GM18517 (cell line): ENCODE data around the gene SERPINA12.
"Not testable (repeated sequence)": the region's sequence is repeated elsewhere in the genome, so short reads cannot be mapped to it uniquely, and the experiment has no call there.

Experiments used
- ATAC-seq: cut with Tn5 transposase; IDR thresholded peaks from one replicate; pipeline ENCODE4 v1.9.1; 2021; ENCODE audit warnings: mild to moderate bottlenecking, moderate library complexity; ENCODE audit not compliant: unreplicated experiment

The SERPINA12 gene

DNA sequence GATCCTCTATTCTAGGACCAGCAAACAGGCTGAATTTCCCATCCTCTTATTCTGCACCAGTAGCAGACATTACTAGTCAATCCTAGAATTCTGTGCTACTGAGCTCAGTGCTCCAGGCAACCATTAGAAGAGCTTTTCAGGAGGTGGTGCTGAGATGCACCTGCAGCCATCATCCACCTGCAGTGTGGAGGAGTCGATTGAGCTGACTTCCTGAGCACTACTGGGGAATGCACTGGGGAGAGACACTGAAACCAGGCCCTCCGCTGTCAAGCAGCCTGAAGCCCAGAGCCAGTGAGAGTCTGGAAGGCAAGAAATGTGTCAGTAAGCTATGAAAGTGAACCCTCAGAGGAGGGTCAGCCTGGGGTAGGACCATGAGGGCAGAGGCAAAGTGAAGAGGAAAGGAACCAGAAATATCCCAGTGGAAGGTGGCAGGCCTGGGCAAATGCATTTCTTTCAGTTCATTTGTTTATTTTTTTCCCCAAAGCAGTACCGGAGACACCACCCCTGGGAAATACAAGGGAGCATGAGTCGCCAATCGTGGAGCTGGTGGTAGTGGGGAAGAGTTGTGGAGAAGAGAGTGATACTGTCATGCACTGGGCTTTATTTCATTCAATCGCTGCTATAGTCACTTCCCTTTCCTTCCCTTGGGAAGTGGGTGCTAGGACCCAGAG is 28.9 kb upstream of the SERPINA12 start:
- no peak for ATAC-seq

DNA sequence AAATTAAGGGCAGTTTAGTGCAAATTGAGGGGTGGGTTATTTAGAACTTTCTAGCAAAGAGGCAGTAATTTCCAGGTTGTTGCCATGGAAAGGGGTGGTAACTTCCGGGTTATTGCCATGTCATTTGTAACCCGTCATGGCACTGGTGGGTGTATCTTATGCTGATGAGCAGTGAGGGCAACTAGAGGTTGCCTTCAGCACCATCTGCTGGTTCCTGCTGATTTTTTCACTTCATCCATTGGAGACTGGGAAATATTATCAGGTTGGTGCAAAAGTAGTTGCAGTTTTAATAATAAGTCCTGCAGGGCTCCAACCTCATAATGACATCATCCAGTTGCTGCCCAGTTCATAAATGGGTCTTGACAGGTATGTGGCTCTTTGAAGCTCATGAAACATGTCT is 27.6 kb upstream of the SERPINA12 start:
- no peak for ATAC-seq

DNA sequence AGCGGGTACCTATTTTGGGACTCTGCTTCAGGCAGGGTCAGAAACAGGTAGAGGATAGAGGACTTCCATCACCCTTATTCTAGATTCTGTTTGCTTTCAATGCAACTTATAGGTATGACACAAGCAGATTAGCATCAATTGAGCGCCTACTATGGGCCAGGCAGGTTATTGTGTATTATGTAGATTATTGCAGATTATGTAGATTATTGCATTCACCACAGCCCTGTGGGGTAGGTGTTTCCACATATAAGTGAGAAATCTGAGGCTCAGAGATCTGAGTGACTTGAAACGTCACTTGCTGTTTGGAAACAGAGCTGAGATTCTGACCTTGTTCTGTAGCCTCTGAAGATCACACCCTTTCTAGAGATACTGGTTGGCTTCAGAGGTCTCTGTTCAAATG is 26.2 kb upstream of the SERPINA12 start:
- no peak for ATAC-seq

DNA sequence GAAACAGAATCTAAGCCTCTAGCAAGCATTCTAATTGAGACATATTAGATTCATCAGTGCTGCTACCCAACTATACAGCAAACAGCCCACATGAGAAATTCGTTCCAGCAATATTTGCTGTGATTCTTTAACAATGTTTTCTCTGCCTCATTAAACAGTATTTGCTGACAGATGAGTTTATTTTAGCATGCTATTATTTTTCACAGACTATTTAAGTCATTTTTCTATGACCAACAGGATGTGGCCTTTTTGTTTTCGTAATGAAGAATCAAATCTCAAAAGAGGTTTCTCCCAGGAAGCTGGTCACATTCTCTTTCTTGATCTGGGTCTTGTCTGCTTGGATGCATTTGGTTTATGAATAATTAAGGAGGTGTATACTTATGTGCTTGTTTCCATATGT is 23.2 kb upstream of the SERPINA12 start:
- no peak for ATAC-seq

DNA sequence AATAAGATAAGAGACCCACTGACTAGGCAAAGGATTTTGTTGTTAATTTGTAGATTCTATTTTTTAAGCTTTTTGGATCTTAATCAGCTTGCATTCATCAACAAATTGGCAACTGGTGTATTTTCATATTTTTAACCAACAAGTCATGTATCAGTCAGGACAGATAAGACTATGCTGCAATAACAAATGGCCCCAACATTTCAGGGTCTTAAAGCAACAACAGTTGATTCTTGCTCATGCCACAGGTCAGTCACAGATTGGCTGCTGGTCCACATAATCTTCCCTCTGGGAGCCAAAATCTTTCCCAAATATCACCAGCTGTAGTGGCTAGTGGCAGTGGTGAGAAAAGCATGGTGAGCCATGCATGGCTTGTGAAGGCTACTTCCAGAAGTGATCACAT is 21.9 kb upstream of the SERPINA12 start:
- ATAC-seq, result no peak

DNA sequence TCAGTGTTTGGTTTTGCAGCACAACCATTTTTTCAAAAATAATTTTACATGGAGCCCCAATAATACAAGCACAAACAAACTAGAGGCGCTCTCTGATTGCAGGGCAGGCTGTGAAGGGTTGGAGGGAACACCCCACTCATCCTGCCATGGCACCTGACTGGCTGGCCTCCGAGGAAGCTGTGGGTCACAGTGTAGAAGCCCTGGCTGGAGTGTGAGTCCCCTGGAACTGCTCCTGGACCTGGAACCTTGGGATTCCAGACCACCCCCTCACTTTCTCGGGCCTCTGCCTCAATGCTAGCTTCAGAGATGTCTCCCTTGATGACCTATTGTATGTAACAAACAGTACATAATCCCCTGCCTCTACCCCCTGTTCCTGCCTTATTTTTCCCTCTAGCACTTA is 14.8 kb upstream of the SERPINA12 start:
- no peak for ATAC-seq

DNA sequence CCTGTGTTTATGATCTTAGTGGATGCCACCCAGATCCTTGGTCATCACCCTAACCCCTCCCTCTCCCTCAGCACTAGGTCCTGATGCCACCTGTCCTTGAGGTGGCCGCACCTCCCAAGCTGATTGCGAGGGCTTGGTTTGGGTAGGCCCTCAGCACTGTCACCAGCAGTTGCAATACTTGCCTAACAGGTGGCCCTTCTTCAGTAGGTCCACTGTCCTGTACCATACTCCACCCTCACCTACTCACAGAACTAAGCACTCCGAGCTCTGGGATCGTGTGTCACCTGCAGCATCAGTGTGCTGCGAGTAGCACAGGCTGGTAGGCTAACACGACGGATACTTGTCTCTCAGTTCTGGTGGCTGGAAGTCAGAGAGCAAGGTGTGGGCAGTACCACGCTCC is 14.0 kb upstream of the SERPINA12 start:
- no peak for ATAC-seq

DNA sequence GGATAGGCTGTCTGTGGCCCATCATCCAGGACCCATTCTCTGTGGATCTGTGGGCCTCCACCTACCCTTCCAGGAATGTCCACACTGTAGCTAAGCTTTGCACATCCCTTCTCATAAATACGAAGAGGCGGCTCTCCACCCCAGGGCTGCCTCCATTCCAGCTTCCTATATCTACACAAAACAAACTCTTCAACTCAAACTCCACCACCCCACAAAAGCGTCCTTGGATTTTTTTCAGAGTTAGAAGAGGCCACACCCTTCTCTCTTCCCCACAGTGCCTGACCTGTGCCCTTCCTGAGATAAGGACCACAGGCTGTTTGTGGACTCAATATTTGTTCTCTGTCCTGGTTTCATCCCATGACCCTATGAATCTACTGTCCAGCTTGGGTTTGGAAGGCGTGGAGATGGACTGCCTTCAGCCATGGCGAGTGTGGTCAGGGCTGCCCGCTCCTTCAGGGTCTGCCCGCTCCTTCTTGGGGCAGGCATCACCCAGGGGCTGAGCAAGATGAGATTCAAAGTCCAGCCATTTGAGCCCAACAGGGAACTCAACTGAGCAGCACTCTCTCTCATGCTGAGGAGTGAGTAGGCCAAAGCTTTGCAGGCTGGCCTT is 13.0 kb upstream of the SERPINA12 start:
- no peak for ATAC-seq

DNA sequence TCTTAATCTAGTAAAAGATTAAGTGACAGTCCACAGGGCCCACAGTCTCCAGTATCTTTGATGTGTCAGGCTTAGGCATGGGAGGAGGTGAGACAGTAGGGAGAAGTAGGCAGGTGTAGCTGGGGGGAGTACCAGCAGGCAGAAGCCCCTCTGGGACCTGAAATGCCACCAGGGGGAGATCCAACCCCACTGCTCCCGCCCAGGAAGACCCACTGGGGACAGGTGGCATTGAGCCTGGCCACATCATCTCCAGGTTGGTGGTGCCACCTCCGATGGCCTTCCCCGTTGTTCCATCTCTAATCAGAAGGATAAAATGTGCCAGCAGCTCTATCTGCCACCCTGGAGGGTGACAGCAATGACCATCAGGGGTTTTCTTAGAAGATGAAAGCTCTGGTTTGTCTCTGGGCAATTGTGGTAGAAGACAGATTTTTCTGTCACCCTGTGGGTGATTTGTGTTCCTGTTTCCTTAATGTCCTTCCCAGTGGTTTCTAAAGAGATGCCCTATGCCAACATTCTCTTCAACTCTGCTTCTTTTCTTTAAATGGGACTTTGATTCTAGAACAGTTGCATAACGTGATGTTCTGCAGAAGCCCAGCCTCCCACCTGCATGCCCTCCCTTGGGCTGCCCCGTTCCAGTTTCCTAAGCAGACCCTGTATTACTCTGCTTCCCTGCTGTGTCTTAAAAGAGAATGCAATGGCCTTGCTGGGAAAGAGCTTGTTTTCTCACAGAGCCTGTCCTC is 12.3 kb upstream of the SERPINA12 start:
- no peak for ATAC-seq

DNA sequence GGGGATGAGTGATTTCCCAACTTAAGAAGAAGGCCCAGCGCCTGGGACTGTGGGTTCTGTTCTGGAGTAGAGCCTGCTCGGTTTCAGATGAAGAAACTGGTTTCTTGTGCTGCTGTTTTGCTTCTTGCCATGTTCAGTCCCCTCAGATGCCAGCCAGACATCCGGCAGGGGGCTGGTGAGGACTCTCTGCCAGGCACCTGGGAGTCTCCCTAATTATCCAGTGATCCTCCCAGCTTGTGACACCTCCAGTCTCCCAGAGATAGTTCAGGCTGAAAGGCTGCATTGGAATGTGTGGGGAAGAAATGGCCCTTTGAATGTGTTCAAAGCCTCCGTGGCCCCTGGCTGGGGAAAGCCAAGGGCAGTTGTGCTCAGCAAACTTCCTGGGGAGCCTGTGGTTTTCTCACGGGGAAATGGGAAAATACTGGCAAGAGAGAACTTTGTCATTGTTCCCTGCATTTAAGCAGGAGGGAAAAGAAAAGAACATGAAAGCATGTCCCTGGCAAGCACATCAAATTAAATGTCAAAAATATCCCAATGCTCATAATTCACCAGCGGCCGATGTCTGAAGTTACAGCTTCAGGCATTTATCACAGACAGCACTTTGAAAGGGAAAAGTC is 8.5 kb upstream of the SERPINA12 start:
- ATAC-seq, result no peak

DNA sequence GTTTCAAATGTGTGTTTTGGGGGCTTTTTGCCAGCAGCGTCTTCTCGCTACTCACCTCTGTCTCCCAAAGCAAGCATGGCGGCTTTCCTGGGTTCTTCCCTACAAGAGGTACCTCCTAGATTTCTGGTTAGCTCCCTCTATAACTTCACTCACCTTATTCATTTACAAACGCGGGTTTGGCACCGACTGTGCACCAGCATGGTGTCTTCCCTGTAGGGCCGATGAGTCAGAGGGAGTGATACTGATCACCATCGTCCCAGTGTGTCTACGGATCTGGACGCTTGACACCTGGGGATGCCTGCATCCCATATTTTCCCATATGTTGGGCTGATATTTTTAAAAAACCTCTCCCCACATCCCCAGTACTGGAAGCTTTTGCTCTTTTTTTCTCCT is 8.0 kb upstream of the SERPINA12 start:
- ATAC-seq, result no peak

DNA sequence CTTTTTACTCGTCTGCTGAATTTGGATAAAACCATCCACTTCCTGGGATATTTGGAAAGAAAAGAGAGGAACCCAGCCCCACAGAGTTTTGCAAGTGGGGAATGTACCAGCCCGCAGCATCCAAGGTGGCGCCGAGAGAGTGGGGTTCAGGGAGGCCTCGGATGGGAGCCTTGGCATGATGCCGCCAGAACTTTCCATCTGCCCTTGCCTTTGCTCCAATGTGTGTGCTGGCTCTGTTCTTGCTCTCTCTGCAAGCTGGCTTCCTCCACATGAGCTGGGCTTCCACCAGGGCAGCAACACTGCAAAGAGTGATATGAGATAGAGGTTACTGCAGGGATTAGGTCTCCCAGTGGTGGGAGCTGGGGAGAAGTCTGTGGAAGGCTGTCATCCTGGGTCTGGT is 6.6 kb upstream of the SERPINA12 start:
- no peak for ATAC-seq

DNA sequence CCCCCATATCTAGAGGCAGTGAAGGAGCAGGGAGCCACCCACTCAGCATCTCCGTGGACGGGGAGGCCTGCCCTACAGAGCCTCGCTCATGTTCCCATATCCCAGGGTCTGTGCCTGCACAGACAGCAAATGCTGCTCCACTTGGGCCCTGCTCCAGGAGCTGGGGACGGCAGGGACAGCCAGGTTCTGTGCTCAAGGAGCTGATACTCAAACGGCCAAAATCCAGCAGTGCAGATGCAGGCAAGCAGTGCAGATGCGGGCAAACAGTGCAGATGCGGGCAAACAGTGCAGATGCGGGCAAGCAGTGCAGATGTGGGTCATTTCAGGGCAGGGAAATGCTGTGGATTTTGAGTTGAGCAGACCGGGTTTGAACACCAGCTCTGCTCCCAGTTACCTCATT is 6.2 kb upstream of the SERPINA12 start:
- ATAC-seq, result no peak

DNA sequence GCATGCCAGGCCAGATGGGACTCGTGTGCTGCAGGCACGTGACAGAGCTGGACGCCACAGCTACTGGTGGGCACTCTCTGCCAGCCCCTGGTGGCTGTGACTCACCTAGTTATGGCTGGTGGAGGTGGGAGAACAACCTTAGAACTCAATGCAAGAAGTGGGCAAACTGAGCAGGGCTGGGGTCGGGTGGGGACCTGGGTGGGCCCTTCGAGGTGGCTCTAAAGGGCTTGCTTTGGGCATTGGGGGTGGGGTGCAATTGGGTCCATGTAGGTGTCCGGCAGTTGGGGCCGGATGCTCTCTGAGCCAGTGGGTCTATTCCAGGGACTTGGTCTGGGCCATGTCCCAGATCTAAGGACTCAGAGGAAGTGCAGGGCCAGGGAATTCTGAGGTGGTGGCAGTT is 5.1 kb upstream of the SERPINA12 start:
- ATAC-seq, result no peak

DNA sequence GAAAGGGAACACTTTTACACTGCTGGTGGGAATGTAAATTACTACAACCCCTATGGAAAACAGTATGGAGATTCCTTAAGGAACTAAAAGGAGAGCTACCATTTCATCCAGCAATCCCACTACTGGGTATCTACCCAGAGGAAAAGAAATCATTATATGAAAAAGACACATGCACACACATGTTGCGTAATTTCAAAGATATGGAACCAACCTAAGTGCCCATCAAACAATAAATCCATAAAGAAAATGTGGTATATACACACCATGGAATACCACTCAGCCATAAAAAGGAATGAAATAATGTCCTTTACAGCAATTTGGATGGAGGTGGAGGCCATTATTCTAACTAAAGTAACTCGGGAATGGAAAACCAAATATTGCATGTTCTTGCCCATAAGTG is 1.2 kb upstream of the SERPINA12 start:
- not testable (repeated sequence) for ATAC-seq

DNA sequence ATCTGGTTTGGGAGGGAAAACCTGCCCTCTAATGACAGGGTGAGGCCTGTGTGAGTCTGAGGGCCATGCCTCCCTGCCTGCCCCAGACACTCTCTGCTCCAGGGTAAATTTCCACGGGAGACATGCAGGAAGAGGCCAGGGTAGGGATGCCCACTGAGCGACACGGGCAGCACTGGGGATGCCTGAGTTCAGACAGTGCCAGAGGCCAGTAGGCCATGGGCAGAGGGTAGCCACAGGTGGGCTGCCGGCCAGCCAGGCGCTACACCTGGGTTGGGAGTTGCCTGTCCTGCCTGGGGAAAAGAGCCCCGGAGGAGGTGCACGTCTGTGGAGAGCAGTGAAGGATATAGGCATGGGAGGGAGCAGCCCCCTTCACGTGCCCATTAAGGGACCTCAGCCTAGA is 3.6 kb downstream of the SERPINA12 start:
- ATAC-seq, result no peak

DNA sequence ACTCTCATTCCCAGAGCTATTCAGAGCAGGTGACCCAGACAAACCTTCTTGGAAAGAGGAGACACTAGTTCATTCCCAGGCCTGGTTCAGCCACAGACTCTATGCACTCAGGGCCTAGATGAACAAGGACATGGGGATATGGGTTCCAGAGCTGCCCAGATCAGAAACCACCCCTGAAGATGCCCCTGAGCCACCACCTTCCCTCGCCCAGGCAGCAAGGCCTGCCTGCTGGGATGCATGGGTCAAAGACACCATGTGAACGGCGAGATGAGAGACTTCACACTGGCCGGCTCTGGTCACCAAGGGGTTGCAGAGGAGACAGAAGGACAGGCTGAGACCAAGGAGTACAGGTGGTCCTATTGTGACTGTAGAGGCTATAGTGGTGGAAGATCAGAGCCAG is 4.1 kb downstream of the SERPINA12 start:
- no peak for ATAC-seq

DNA sequence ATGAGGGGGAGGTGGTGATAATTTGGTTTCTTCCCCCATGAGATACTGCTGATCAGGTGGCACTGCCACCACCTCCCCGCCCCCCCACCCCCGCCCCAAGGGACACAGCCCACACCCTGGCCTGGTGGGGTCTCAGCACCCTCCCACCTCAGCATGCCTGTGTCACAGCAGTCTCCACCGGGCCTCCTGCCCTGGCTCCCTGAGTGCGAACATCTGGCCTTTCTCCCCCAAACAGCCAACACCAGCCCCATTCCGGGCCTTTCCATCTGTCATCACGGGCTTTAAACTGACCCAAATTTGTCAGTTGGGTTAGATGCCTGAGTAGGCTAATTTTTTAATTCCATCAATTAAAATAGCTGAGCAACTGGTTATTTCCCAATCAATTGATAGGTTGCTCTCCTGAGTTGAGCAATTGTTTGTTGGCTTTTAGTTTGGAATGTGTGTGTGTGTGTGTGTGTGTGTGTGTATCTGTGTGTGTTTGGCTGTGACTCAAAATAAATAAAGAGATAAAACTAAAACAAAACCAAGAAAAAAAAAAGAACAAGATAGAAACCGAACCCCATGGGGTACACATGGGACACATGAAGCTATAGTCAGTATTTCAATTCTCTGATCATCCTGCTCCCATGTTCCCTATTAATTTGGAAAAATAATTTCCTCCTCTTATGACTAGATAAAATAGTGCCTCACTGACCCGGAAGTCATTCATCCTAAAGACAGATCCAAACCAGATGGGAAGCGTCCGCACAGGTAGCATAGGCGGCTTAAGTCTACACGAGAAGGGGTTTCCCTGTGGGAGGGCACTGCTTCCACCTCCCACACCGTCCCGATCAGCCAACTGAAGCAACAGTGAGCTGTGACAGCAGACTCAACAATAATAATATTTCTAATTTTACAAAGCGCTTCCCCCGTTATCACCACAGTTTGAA is 7.4 kb downstream of the SERPINA12 start:
- ATAC-seq, result no peak

DNA sequence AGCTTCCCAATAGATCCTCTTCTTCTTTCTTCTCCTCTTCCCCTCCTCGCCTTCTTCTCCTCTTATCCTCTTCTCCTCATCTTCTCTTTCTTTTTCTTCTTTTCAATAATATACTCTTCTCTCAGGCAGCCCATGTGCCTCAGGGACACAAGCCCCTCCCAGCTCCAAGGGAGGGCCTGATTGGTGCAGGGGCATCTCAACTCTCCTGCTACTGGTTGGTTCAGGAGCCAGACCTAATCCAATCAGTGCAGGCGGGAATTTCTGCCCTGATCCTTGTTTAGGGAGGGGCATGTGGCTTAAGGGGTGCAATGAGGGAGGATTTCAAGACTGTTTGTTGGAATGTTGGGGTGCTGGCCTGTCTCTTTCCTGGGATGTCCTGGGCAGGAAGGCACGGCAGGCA is 9.0 kb downstream of the SERPINA12 start:
- no peak for ATAC-seq

DNA sequence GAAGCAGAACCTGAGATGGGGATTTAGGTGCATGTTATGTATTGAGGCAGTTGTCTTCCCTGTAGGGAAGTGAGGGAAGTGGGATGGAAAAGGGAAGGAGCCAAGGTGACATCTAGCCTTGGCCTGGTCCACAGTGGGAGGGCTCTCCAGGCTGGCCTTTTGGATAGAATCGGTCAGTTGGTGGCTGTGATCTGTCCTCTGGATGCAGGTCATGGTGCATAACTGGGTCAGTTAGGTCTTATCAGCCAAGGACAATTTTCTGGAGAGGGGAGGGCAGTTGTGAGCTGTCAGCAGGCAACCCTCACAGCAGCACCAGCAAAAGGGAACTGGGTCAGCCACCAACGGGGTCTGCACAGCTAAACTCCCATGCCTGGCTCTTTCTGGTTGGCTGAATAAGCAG is 9.6 kb downstream of the SERPINA12 start:
- no peak for ATAC-seq

DNA sequence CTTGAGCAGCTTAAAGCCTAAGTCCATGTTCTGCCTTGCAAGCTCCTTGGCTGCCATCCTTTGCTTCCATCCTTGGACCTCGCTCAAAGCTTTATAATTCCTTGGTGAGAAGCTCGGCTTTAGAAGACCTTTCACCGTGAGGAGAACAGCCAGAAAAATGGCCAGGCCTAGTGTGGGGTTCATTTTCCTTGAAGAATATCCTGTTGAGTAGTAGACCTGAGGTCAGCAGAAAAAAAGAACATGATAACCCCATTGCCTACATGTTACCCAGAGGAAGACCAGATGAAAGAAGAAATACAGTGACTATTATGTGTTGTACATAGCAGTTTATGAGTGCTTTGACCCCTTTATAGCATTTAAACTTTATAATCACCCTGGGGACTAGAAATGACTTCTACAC is 11.1 kb downstream of the SERPINA12 start:
- ATAC-seq, result no peak
